Tibial nerve (tissue), 4 donors: Measurements from ENCODE around the gene SLX4IP. TPM values are rescaled to one million over a fixed set of nuclear protein-coding genes. Genes with fewer than 3 reads are reported as not detected.

Experiments
- DNase-seq, 2 donors: peaks; one replicate each; pipeline ENCODE4 v3.0.0-alpha.2; 2019; ENCODE audit warnings: low spot score in 2 of 2
- H3K27ac ChIP-seq, 4 donors: fragments of 200-600 bp; sonication (generic) in 3 of 4; one replicate each; pipeline ENCODE4 v1.5.1; 2017 to 2019; ENCODE audit warnings: mild to moderate bottlenecking in 1 of 4
- H3K27me3 ChIP-seq, 2 donors: fragments of 200-600 bp; sonication (generic) in 1 of 2; one replicate each; pipeline versions ENCODE4 v1.5.1 to v1.6.0; 2017 to 2019
- H3K36me3 ChIP-seq, 3 donors: fragments of 200-600 bp; sonication (generic); one replicate each; pipeline ENCODE4 v1.5.1; 2018 to 2019
- H3K4me1 ChIP-seq, 4 donors: fragments of 200-600 bp; sonication (generic) in 3 of 4; one replicate each; pipeline ENCODE4 v1.5.1; 2017 to 2019
- H3K4me3 ChIP-seq, 4 donors: fragments of 200-600 bp; sonication (generic) in 3 of 4; one replicate each; pipeline ENCODE4 v1.5.1; 2017 to 2019; ENCODE audit warnings: mild to moderate bottlenecking in 1 of 4, moderate library complexity in 1 of 4
- H3K9me3 ChIP-seq, 4 donors: fragments of 200-600 bp; sonication (generic) in 3 of 4; one replicate each; pipeline ENCODE4 v1.5.1; 2017 to 2019
- CTCF ChIP-seq, 5 experiments: fragments of 200-600 bp in 3 of 5; fragments of 450-650 bp in 2 of 5; sonication (generic) in 3 of 5; IDR thresholded peaks; one replicate each; pipeline ENCODE4 v1.5.1; 2016 to 2019; ENCODE audit warnings: antibody characterized with exemption in 5 of 5, mild to moderate bottlenecking in 3 of 5, moderate library complexity in 2 of 5
- EP300 ChIP-seq, 2 donors: sonication (generic); formaldehyde crosslinking; IDR thresholded peaks; one replicate each; pipeline ENCODE4 v1.6.1; 2017; ENCODE audit warnings: antibody characterized with exemption in 2 of 2, mild to moderate bottlenecking in 1 of 2
- POLR2A ChIP-seq, 2 donors: fragments of 450-650 bp; IDR thresholded peaks; one replicate each; pipeline ENCODE4 v1.6.1; 2017; ENCODE audit warnings: antibody characterized with exemption in 2 of 2, mild to moderate bottlenecking in 2 of 2, moderate library complexity in 2 of 2
- WGBS, 2 donors: methylation state at CpG; one replicate each; pipeline ENCODE4 v1.1.5; 2018; 5-methylcytosine and 5-hydroxymethylcytosine counted together
- total RNA-seq, 4 donors: library from RNA; depleted of rRNA; stranded (reverse); fragments of >200 nt; gene quantifications; one replicate each; pipeline ENCODE4 v1.1.0, GENCODE V29; 2016

The SLX4IP gene
- total RNA-seq, 4 donors from 2014 or later: 3.3 to 5.7 (median 3.5) TPM

GRCh38 chr20:10398834-10399369 is 36.2 kb upstream of the SLX4IP start:
- DNase-seq: no peak
- TF ChIP-seq EP300 (IDR thresholded peaks at IDR 0.05): no peak
- no peak for TF ChIP-seq POLR2A (IDR thresholded peaks at IDR 0.05)
- TF ChIP-seq CTCF (IDR thresholded peaks at IDR 0.05): no peak
- 67 to 71% methylated on average over 3 of the region's 3 CpGs for WGBS, 2 donors

GRCh38 chr20:10402938-10403608 is 32.0 kb upstream of the SLX4IP start:
- no peak for DNase-seq
- WGBS, 2 donors: 74 to 82% methylated on average over 3 of the region's 3 CpGs
- peaks cover 0 to 21% (median 0%) of the 10 kb centered on the region in 3 donors for H3K36me3 ChIP-seq
- H3K9me3 ChIP-seq: no peaks in the 10 kb centered on the region
- H3K27me3 ChIP-seq: no peaks in the 10 kb centered on the region
- H3K27ac ChIP-seq: no peak overlapping the region
- H3K4me3 ChIP-seq: no peak overlapping the region
- TF ChIP-seq EP300 (IDR thresholded peaks at IDR 0.05): no peak
- TF ChIP-seq CTCF (IDR thresholded peaks at IDR 0.05): no peak
- TF ChIP-seq POLR2A (IDR thresholded peaks at IDR 0.05): no peak
- H3K4me1 ChIP-seq: no peaks in the 10 kb centered on the region

More at GRCh38 chr20:10398834-10399369, 36.2 kb upstream of the SLX4IP start:
- H3K27me3 ChIP-seq: no peaks in the 10 kb centered on the region
- no peak overlapping the region for H3K27ac ChIP-seq
- no peak overlapping the region for H3K4me3 ChIP-seq
- no peaks in the 10 kb centered on the region for H3K4me1 ChIP-seq
- no peaks in the 10 kb centered on the region for H3K9me3 ChIP-seq
- no peaks in the 10 kb centered on the region for H3K36me3 ChIP-seq

GRCh38 chr20:10404023-10404628 is 31.0 kb upstream of the SLX4IP start:
- no peak overlapping the region for H3K27ac ChIP-seq
- H3K4me1 ChIP-seq: no peaks in the 10 kb centered on the region
- TF ChIP-seq CTCF (IDR thresholded peaks at IDR 0.05) (no peak), POLR2A (IDR thresholded peaks at IDR 0.05) (no peak), EP300 (IDR thresholded peaks at IDR 0.05) (no peak)
- whole genome bisulfite sequencing, 2 donors: 56% methylated on average over 2 of the region's 2 CpGs
- no peak for DNase-seq
- no peaks in the 10 kb centered on the region for H3K9me3 ChIP-seq
- no peak overlapping the region for H3K4me3 ChIP-seq
- no peaks in the 10 kb centered on the region for H3K27me3 ChIP-seq
- H3K36me3 ChIP-seq: peaks cover 0 to 21% (median 0%) of the 10 kb centered on the region in 3 donors

GRCh38 chr20:10404959-10405530 is 30.1 kb upstream of the SLX4IP start:
- no peak overlapping the region for H3K4me3 ChIP-seq
- no peaks in the 10 kb centered on the region for H3K9me3 ChIP-seq
- H3K36me3 ChIP-seq: peaks cover 0 to 21% (median 0%) of the 10 kb centered on the region in 3 donors
- H3K27ac ChIP-seq: no peak overlapping the region
- H3K27me3 ChIP-seq: no peaks in the 10 kb centered on the region
- DNase-seq: no peak
- WGBS, 2 donors: 60 to 83% methylated on average over 4 of the region's 4 CpGs
- no peaks in the 10 kb centered on the region for H3K4me1 ChIP-seq
- TF ChIP-seq CTCF (IDR thresholded peaks at IDR 0.05) (no peak), POLR2A (IDR thresholded peaks at IDR 0.05) (no peak)
